ENCODE data around the gene TMEM163. TPM values are rescaled to one million over a fixed set of nuclear protein-coding genes. Genes with fewer than 3 reads are reported as not detected.

Gene TMEM163
- total and polyA plus RNA-seq, 2 donors (not counting 3 experiments of a cell fraction or from before 2014, with no cell fraction given) = 1.0 to 2.8 TPM

DNA sequence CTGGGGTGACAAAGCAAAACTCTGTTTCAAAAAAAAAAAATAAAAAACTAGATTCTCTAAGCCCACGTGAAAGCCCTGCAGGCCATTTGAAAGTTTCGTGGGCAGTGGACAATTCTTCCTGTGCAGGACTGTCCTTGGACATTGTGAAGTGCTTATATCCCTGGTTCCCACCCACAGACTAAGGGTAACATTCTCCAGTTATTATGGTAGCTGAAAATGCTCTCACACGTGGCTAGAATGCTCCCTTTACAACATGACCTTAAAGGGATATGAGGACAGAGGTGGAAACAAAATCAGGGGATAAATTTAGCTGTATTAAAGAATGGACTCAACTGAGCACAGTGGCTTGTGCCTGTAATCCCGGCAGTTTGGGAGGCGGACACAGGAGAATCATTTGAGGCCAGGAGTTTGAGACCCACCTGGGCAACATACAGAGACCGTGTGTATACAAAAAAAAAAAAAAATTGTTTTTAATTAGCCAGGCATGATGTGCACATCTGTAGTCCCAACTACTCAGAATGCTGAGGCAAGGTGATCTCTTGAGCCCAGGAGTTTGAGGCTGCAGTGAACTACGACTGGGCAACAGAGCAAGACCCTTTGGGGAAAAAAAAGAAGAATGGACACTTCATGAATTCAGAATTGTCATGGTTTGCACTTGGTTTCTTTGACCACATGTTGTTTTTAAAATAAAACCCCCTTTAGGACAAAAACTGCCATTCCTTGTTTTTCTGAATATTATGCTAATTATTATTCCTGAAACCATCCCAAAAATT is 297.1 kb downstream of the TMEM163 start:
- Histone ChIP-seq H3K4me1 (ENCODE audit: control insufficient read depth, extremely low read depth, insufficient read depth, low read length) (peaks cover 27% of the 10 kb centered on the region), H3K27ac (ENCODE audit: insufficient read depth, low read depth, low read length) (no peak overlapping the region), H2AFZ (ENCODE audit: low read depth, low read length) (no peak overlapping the region), H3K27me3 (ENCODE audit: control insufficient read depth in 2 of 2, insufficient read depth in 2 of 2, low read length in 2 of 2) (no peaks in the 10 kb centered on the region), H3K4me2 (ENCODE audit: insufficient read depth, low read length) (no peak overlapping the region), H3K79me2 (ENCODE audit: control insufficient read depth, insufficient read depth, low read length) (no peaks in the 10 kb centered on the region), H3K9ac (replicated peaks; ENCODE audit: extremely low read depth, insufficient read depth, low read length) (no peak overlapping the region), H3K9me3 (replicated peaks; ENCODE audit: control insufficient read depth, insufficient read depth, low read length) (no peaks in the 10 kb centered on the region), H3K4me3 (replicated peaks in 1 of 3; ENCODE audit: insufficient read depth in 1 of 3, low read depth in 1 of 3, low read length in 3 of 3) (no peak overlapping the region), H3K9me1 (replicated peaks; ENCODE audit: control insufficient read depth, extremely low read depth, insufficient read depth, low read length) (no peaks in the 10 kb centered on the region), H4K20me1 (replicated peaks; ENCODE audit: control insufficient read depth, extremely low read depth, insufficient read depth, low read length) (no peaks in the 10 kb centered on the region), H3K36me3 (ENCODE audit: control insufficient read depth in 2 of 2, extremely low read depth in 1 of 2, insufficient read depth in 2 of 2, low read length in 2 of 2) (peaks cover 0 to 2% of the 10 kb centered on the region in 2 experiments)
- no peak for FAIRE-seq
- no TSS peak for BruUV-seq (replicated peaks)
- intact Hi-C loops (cut with micrococcal nuclease) (no loop called here), dilution Hi-C loops (cut with MboI; ENCODE audit: extremely low pct_ligation_motif_present, low sequenced_read_pairs) (no loop called here)
- POLR2A ChIA-PET = no interaction called here
- no peak for DNase-seq (ENCODE audit: low read depth, low spot score)
- CTCF ChIA-PET = interaction anchor here (0.8 to 10.0 kb wide), 4 partner anchors 10 to 28 kb away, joined by 3 to 94 read pairs (median 10); no protein-coding TSS in a partner anchor
- TF ChIP-seq, protein P1, sequence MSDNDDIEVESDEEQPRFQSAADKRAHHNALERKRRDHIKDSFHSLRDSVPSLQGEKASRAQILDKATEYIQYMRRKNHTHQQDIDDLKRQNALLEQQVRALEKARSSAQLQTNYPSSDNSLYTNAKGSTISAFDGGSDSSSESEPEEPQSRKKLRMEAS (IDR thresholded peaks at IDR 0.05; ENCODE audit: insufficient read depth, insufficient read length) = no peak
- TF ChIP-seq POLR2AphosphoS5 (IDR thresholded peaks at IDR 0.05; ENCODE audit: insufficient read depth, low read depth, low read length) (no peak), JUN (IDR thresholded peaks at IDR 0.05; ENCODE audit: borderline replicate concordance, insufficient read depth, insufficient read length, low read depth) (no peak), EZH2 (IDR thresholded peaks at IDR 0.05; ENCODE audit: borderline replicate concordance, low read depth, low read length, severe bottlenecking) (no peak), FOS (IDR thresholded peaks at IDR 0.05; ENCODE audit: borderline replicate concordance, insufficient read depth, low read length) (no peak), GATA2 (IDR thresholded peaks at IDR 0.05; ENCODE audit: insufficient read depth, insufficient read length, low read depth, low read length) (no peak), POLR2A (IDR thresholded peaks at IDR 0.05; ENCODE audit: low read depth, low read length) (no peak), MYC (IDR thresholded peaks at IDR 0.05; ENCODE audit: low read depth, low read length) (no peak)
- TF ChIP-seq, protein P2, sequence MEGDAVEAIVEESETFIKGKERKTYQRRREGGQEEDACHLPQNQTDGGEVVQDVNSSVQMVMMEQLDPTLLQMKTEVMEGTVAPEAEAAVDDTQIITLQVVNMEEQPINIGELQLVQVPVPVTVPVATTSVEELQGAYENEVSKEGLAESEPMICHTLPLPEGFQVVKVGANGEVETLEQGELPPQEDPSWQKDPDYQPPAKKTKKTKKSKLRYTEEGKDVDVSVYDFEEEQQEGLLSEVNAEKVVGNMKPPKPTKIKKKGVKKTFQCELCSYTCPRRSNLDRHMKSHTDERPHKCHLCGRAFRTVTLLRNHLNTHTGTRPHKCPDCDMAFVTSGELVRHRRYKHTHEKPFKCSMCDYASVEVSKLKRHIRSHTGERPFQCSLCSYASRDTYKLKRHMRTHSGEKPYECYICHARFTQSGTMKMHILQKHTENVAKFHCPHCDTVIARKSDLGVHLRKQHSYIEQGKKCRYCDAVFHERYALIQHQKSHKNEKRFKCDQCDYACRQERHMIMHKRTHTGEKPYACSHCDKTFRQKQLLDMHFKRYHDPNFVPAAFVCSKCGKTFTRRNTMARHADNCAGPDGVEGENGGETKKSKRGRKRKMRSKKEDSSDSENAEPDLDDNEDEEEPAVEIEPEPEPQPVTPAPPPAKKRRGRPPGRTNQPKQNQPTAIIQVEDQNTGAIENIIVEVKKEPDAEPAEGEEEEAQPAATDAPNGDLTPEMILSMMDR (IDR thresholded peaks at IDR 0.05; ENCODE audit: extremely low read depth in 1 of 2, insufficient read depth in 1 of 2, low read depth in 1 of 2, low read length in 2 of 2) = no peak
